Activated naive CD4-positive, alpha-beta T cell treated with anti-CD3 and anti-CD28 coated beads, Interleukin-2, amount 10 ng/mL, durations not matched to agents 7 days and 5 days (primary cell): ENCODE data around the gene DTX2.
"Not testable (repeated sequence)": the region's sequence is repeated elsewhere in the genome, so short reads cannot be mapped to it uniquely, and the experiment has no call there.

Experiments
- CTCF ChIA-PET: fragments of 350-600 bp; sonication (Branson Sonifier 250); formaldehyde crosslinking; loops from one replicate; lab custom pipeline; 2021; ENCODE audit warnings: antibody characterized with exemption; lab: Charles Lee
- DNase-seq: peaks from one replicate; pipeline ENCODE4 v3.0.0-alpha.2; 2020
- H3K27ac Mint-ChIP-seq: one replicate; pipeline ENCODE4 v1.8.0; 2021; ENCODE audit warnings: mild to moderate bottlenecking, moderate library complexity, mixed read lengths
- H3K27me3 Mint-ChIP-seq: one replicate; pipeline ENCODE4 v1.8.0; 2021; ENCODE audit warnings: mild to moderate bottlenecking, mixed read lengths
- H3K36me3 Mint-ChIP-seq: one replicate; pipeline ENCODE4 v1.8.0; 2021; ENCODE audit warnings: mixed read lengths
- H3K4me1 Mint-ChIP-seq: one replicate; pipeline ENCODE4 v1.8.0; 2021; ENCODE audit warnings: mixed read lengths
- H3K4me3 Mint-ChIP-seq: one replicate; pipeline ENCODE4 v1.8.0; 2021; ENCODE audit warnings: mild to moderate bottlenecking, moderate library complexity, mixed read lengths
- H3K9me3 Mint-ChIP-seq: one replicate; pipeline ENCODE4 v1.8.0; 2021; ENCODE audit warnings: mixed read lengths

The DTX2 gene

GRCh38 chr7:76467743-76468404 is 6.4 kb downstream of the DTX2 start:
- CTCF ChIA-PET, H3K27me3 Mint-ChIP-seq, H3K36me3 Mint-ChIP-seq, H3K4me1 Mint-ChIP-seq, H3K27ac Mint-ChIP-seq, DNase-seq, H3K4me3 Mint-ChIP-seq, H3K9me3 Mint-ChIP-seq: not testable (repeated sequence)

- H3K27me3 Mint-ChIP-seq, DNase-seq, H3K4me1 Mint-ChIP-seq, CTCF ChIA-PET, H3K4me3 Mint-ChIP-seq, H3K9me3 Mint-ChIP-seq, H3K36me3 Mint-ChIP-seq, H3K27ac Mint-ChIP-seq: not testable (repeated sequence)
These were observed 10.2 kb downstream of the DTX2 start for GRCh38 chr7:76471556-76472221.

- H3K9me3 Mint-ChIP-seq, H3K27ac Mint-ChIP-seq, DNase-seq, H3K4me3 Mint-ChIP-seq, H3K36me3 Mint-ChIP-seq, H3K27me3 Mint-ChIP-seq, H3K4me1 Mint-ChIP-seq, CTCF ChIA-PET: not testable (repeated sequence)
These were observed 11.6 kb downstream of the DTX2 start for GRCh38 chr7:76473097-76473496.

GRCh38 chr7:76476280-76476679 is 14.8 kb downstream of the DTX2 start:
- CTCF ChIA-PET, H3K9me3 Mint-ChIP-seq, H3K4me1 Mint-ChIP-seq, H3K27me3 Mint-ChIP-seq, H3K36me3 Mint-ChIP-seq, H3K4me3 Mint-ChIP-seq, DNase-seq, H3K27ac Mint-ChIP-seq: not testable (repeated sequence)

- H3K4me3 Mint-ChIP-seq, DNase-seq, H3K36me3 Mint-ChIP-seq, CTCF ChIA-PET, H3K27ac Mint-ChIP-seq, H3K27me3 Mint-ChIP-seq, H3K4me1 Mint-ChIP-seq, H3K9me3 Mint-ChIP-seq: not testable (repeated sequence)
These were observed 15.4 kb downstream of the DTX2 start for GRCh38 chr7:76476742-76477474.

GRCh38 chr7:76479628-76480027 is 18.1 kb downstream of the DTX2 start:
- H3K27ac Mint-ChIP-seq, DNase-seq, H3K36me3 Mint-ChIP-seq, H3K4me1 Mint-ChIP-seq, H3K27me3 Mint-ChIP-seq, H3K4me3 Mint-ChIP-seq, H3K9me3 Mint-ChIP-seq, CTCF ChIA-PET: not testable (repeated sequence)

- H3K4me1 Mint-ChIP-seq, DNase-seq, H3K36me3 Mint-ChIP-seq, H3K4me3 Mint-ChIP-seq, H3K27me3 Mint-ChIP-seq, CTCF ChIA-PET, H3K9me3 Mint-ChIP-seq, H3K27ac Mint-ChIP-seq: not testable (repeated sequence)
These were observed 19.1 kb downstream of the DTX2 start for GRCh38 chr7:76480403-76481253.

- H3K4me1 Mint-ChIP-seq, DNase-seq, H3K9me3 Mint-ChIP-seq, H3K27me3 Mint-ChIP-seq, CTCF ChIA-PET, H3K36me3 Mint-ChIP-seq, H3K27ac Mint-ChIP-seq, H3K4me3 Mint-ChIP-seq: not testable (repeated sequence)
These were observed 21.2 kb downstream of the DTX2 start for GRCh38 chr7:76482660-76483059.

- CTCF ChIA-PET, H3K4me3 Mint-ChIP-seq, H3K36me3 Mint-ChIP-seq, H3K9me3 Mint-ChIP-seq, H3K4me1 Mint-ChIP-seq, H3K27me3 Mint-ChIP-seq, DNase-seq, H3K27ac Mint-ChIP-seq: not testable (repeated sequence)
These were observed 21.6 kb downstream of the DTX2 start for GRCh38 chr7:76483081-76483480.

GRCh38 chr7:76484456-76484855 is 22.9 kb downstream of the DTX2 start:
- H3K4me1 Mint-ChIP-seq, H3K4me3 Mint-ChIP-seq, H3K27me3 Mint-ChIP-seq, DNase-seq, H3K36me3 Mint-ChIP-seq, H3K9me3 Mint-ChIP-seq, H3K27ac Mint-ChIP-seq, CTCF ChIA-PET: not testable (repeated sequence)

GRCh38 chr7:76485822-76486610 is 24.5 kb downstream of the DTX2 start:
- H3K36me3 Mint-ChIP-seq, H3K4me3 Mint-ChIP-seq, DNase-seq, H3K9me3 Mint-ChIP-seq, H3K27ac Mint-ChIP-seq, H3K27me3 Mint-ChIP-seq, CTCF ChIA-PET, H3K4me1 Mint-ChIP-seq: not testable (repeated sequence)

- peak; percentile 66 for DNase-seq
- Mint-ChIP-seq H3K27ac (peak overlapping the region; percentile 91), H3K4me3 (peak overlapping the region; percentile 38)
These were observed 25.1 kb downstream of the DTX2 start for GRCh38 chr7:76486618-76487017.

GRCh38 chr7:76487969-76488368 is 26.5 kb downstream of the DTX2 start:
- H3K9me3 Mint-ChIP-seq, CTCF ChIA-PET, H3K4me3 Mint-ChIP-seq, H3K36me3 Mint-ChIP-seq, H3K27me3 Mint-ChIP-seq, H3K27ac Mint-ChIP-seq, DNase-seq, H3K4me1 Mint-ChIP-seq: not testable (repeated sequence)

More at GRCh38 chr7:76486618-76487017, 25.1 kb downstream of the DTX2 start:
- H3K36me3 Mint-ChIP-seq, H3K27me3 Mint-ChIP-seq, CTCF ChIA-PET, H3K4me1 Mint-ChIP-seq, H3K9me3 Mint-ChIP-seq: not testable (repeated sequence)

- H3K4me3 Mint-ChIP-seq, DNase-seq, H3K27ac Mint-ChIP-seq, H3K36me3 Mint-ChIP-seq, CTCF ChIA-PET, H3K9me3 Mint-ChIP-seq, H3K27me3 Mint-ChIP-seq, H3K4me1 Mint-ChIP-seq: not testable (repeated sequence)
These were observed 30.6 kb downstream of the DTX2 start for GRCh38 chr7:76492139-76492538.
